Neural cell (in vitro differentiated cells): ENCODE measurements around the gene REL. TPM values are rescaled to one million over a fixed set of nuclear protein-coding genes. Genes with fewer than 3 reads are reported as not detected.

Source experiments
- H2AFZ ChIP-seq: fragments of 200-600, 300-800 bp; sonication (generic), shearing (Covaris generic); 2 replicates; pipeline ENCODE4 v1.6.0; 2014; ENCODE audit warnings: low read depth, mild to moderate bottlenecking, antibody characterized with exemption, low read length, moderate library complexity
- H3F3A ChIP-seq: fragments of 200-600 bp; shearing (Covaris generic); 2 replicates; pipeline ENCODE4 v1.6.1; 2016; ENCODE audit warnings: mild to moderate bottlenecking, moderate library complexity, mixed read lengths, antibody characterized with exemption, low read length; ENCODE audit not compliant: insufficient read depth, poor library complexity, severe bottlenecking
- H3K27ac ChIP-seq: fragments of 200-600, 300-800 bp; sonication (generic), shearing (Covaris generic); 2 replicates; pipeline ENCODE4 v1.5.1; 2014; ENCODE audit warnings: mild to moderate bottlenecking, low read length, moderate library complexity
- H3K27me3 ChIP-seq: fragments of 300-800, 200-600 bp; sonication (generic), shearing (Covaris generic); 2 replicates; pipeline ENCODE4 v1.6.0; 2014; ENCODE audit warnings: mild to moderate bottlenecking, low read depth, low read length, moderate library complexity; ENCODE audit not compliant: insufficient read depth
- H3K36me3 ChIP-seq: fragments of 300-800, 200-600 bp; sonication (generic), shearing (Covaris generic); 2 replicates; pipeline ENCODE4 v1.5.1; 2014; ENCODE audit warnings: mild to moderate bottlenecking, antibody characterized with exemption, low read length, moderate library complexity; ENCODE audit not compliant: insufficient read depth
- H3K4me2 ChIP-seq: fragments of 300-800, 200-600 bp; sonication (generic), shearing (Covaris generic); 2 replicates; pipeline ENCODE4 v1.6.0; 2014; ENCODE audit warnings: mild to moderate bottlenecking, low read length
- H3K4me3 ChIP-seq: fragments of 300-800, 200-600 bp; sonication (generic), shearing (Covaris generic); 2 replicates; pipeline ENCODE4 v1.5.1; 2014; ENCODE audit warnings: mild to moderate bottlenecking, low read length, moderate library complexity
- H3K79me2 ChIP-seq: fragments of 200-600 bp; shearing (Covaris generic); replicated peaks from 2 replicates; pipeline ENCODE4 v1.6.0; 2014; ENCODE audit warnings: mild to moderate bottlenecking, low read length, moderate library complexity; ENCODE audit not compliant: insufficient read depth
- H3K9ac ChIP-seq: fragments of 300-800, 200-600 bp; sonication (generic), shearing (Covaris generic); 2 replicates; pipeline ENCODE4 v1.6.1; 2016; ENCODE audit warnings: mild to moderate bottlenecking, low read length, mixed read lengths
- H3K9me2 ChIP-seq: fragments of 200-600 bp; shearing (Covaris generic); 2 replicates; pipeline ENCODE4 v1.6.1; 2016; ENCODE audit warnings: mild to moderate bottlenecking, low read length, mixed read lengths; ENCODE audit not compliant: insufficient read depth
- H3K9me3 ChIP-seq: fragments of 200-600, 300-800 bp; sonication (generic), shearing (Covaris generic); 2 replicates; pipeline ENCODE4 v1.6.1; 2016; ENCODE audit warnings: mild to moderate bottlenecking, mixed run types, low read length, moderate library complexity, mixed read lengths
- H4K20me1 ChIP-seq: fragments of 200-600 bp; shearing (Covaris generic); 2 replicates; pipeline ENCODE4 v1.6.1; 2016; ENCODE audit warnings: mild to moderate bottlenecking, mixed run types; ENCODE audit not compliant: insufficient read depth
- EP300 ChIP-seq: fragments of 450-650 bp; conservative IDR thresholded peaks from 2 replicates; pipeline ENCODE4 v1.6.1; 2014; ENCODE audit warnings: antibody characterized with exemption, mild to moderate bottlenecking, moderate library complexity; ENCODE audit not compliant: poor library complexity, severe bottlenecking
- EZH2 ChIP-seq: fragments of 200-600, 300-800 bp; shearing (Covaris generic), sonication (generic); IDR thresholded peaks from 2 replicates; pipeline ENCODE4 v1.6.1; 2014; ENCODE audit warnings: antibody characterized with exemption, low read length, borderline replicate concordance, mild to moderate bottlenecking; ENCODE audit not compliant: insufficient read depth, poor library complexity, severe bottlenecking
- MXI1 ChIP-seq: fragments of 450-650 bp; conservative IDR thresholded peaks from 2 replicates; pipeline ENCODE4 v1.6.1; 2014; ENCODE audit warnings: antibody characterized with exemption, mild to moderate bottlenecking; ENCODE audit not compliant: poor library complexity, severe bottlenecking
- POLR2AphosphoS5 ChIP-seq: IDR thresholded peaks from 2 replicates; pipeline ENCODE4 v1.6.1; 2012
- RAD21 ChIP-seq: fragments of 450-650 bp; conservative IDR thresholded peaks from 2 replicates; pipeline ENCODE4 v1.6.1; 2014; ENCODE audit warnings: antibody characterized with exemption, mild to moderate bottlenecking, moderate library complexity
- SMC3 ChIP-seq: fragments of 450-650 bp; conservative IDR thresholded peaks from 2 replicates; pipeline ENCODE4 v1.6.1; 2014; ENCODE audit warnings: antibody characterized with exemption, mild to moderate bottlenecking, moderate library complexity; ENCODE audit not compliant: poor library complexity
- TAF1 ChIP-seq: IDR thresholded peaks from 2 replicates; pipeline ENCODE4 v1.6.1; 2012; ENCODE audit warnings: low read depth
- polyA plus RNA-seq: library from polyadenylated mRNA; depleted of rRNA; stranded (reverse); fragments of >200 nt; gene quantifications from 2 replicates; pipeline ENCODE4 v1.2.3, GENCODE V29; 2014
- small RNA-seq, 3 experiments: library from RNA; depleted of rRNA; stranded (forward); fragments of <200 nt; gene quantifications; one replicate each; pipeline ENCODE3, GENCODE V24; 2012
- TF ChIP-seq, protein P1 (sequence below): fragments of 450-650 bp; IDR thresholded peaks from 2 replicates; pipeline ENCODE4 v1.5.1; 2014; ENCODE audit warnings: antibody characterized with exemption, mild to moderate bottlenecking, moderate library complexity; ENCODE audit not compliant: poor library complexity, severe bottlenecking
- TF ChIP-seq, protein P2 (sequence below): IDR thresholded peaks from 2 replicates; pipeline ENCODE4 v1.6.1; 2012; ENCODE audit warnings: borderline replicate concordance

The REL gene
- polyA plus RNA-seq, 1 donor from 2014 or later = 1.9 TPM

DNA sequence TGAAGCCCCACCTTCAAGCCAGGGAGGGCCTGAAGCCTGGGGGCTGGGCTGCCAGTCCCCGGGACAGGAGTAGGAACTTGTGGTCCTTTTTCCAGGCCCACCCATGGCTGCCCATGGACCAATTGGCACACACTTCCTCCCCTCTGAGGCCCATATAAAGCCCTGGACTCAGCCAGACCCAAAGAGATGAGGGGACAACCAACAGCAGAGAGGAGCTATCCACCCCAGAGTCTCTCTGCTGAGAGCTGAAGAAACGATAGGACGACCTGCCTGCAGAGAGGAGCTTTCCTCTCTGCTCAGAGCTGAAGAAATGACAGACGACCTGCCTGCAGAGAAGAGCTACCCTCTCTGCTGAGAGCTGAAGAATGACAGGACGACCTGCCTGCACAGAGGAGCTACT lies 92.3 kb downstream of the REL start:
- Histone ChIP-seq H4K20me1 (no peaks in the 10 kb centered on the region), H3K4me3 (no peak overlapping the region), H3K4me2 (no peak overlapping the region), H3K27ac (no peak overlapping the region), H3K9me3 (no peaks in the 10 kb centered on the region), H3K36me3 (no peaks in the 10 kb centered on the region), H2AFZ (no peak overlapping the region), H3K79me2 (no peaks in the 10 kb centered on the region), H3F3A (no peaks in the 10 kb centered on the region), H3K27me3 (no peaks in the 10 kb centered on the region), H3K9me2 (no peaks in the 10 kb centered on the region), H3K9ac (no peak overlapping the region)
- TF ChIP-seq, protein P1, sequence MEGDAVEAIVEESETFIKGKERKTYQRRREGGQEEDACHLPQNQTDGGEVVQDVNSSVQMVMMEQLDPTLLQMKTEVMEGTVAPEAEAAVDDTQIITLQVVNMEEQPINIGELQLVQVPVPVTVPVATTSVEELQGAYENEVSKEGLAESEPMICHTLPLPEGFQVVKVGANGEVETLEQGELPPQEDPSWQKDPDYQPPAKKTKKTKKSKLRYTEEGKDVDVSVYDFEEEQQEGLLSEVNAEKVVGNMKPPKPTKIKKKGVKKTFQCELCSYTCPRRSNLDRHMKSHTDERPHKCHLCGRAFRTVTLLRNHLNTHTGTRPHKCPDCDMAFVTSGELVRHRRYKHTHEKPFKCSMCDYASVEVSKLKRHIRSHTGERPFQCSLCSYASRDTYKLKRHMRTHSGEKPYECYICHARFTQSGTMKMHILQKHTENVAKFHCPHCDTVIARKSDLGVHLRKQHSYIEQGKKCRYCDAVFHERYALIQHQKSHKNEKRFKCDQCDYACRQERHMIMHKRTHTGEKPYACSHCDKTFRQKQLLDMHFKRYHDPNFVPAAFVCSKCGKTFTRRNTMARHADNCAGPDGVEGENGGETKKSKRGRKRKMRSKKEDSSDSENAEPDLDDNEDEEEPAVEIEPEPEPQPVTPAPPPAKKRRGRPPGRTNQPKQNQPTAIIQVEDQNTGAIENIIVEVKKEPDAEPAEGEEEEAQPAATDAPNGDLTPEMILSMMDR = no peak
- TF ChIP-seq EZH2 (no peak), MXI1 (no peak), TAF1 (no peak), RAD21 (no peak), POLR2AphosphoS5 (no peak), SMC3 (no peak), EP300 (no peak)
- TF ChIP-seq, protein P2, sequence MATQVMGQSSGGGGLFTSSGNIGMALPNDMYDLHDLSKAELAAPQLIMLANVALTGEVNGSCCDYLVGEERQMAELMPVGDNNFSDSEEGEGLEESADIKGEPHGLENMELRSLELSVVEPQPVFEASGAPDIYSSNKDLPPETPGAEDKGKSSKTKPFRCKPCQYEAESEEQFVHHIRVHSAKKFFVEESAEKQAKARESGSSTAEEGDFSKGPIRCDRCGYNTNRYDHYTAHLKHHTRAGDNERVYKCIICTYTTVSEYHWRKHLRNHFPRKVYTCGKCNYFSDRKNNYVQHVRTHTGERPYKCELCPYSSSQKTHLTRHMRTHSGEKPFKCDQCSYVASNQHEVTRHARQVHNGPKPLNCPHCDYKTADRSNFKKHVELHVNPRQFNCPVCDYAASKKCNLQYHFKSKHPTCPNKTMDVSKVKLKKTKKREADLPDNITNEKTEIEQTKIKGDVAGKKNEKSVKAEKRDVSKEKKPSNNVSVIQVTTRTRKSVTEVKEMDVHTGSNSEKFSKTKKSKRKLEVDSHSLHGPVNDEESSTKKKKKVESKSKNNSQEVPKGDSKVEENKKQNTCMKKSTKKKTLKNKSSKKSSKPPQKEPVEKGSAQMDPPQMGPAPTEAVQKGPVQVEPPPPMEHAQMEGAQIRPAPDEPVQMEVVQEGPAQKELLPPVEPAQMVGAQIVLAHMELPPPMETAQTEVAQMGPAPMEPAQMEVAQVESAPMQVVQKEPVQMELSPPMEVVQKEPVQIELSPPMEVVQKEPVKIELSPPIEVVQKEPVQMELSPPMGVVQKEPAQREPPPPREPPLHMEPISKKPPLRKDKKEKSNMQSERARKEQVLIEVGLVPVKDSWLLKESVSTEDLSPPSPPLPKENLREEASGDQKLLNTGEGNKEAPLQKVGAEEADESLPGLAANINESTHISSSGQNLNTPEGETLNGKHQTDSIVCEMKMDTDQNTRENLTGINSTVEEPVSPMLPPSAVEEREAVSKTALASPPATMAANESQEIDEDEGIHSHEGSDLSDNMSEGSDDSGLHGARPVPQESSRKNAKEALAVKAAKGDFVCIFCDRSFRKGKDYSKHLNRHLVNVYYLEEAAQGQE = no peak

DNA sequence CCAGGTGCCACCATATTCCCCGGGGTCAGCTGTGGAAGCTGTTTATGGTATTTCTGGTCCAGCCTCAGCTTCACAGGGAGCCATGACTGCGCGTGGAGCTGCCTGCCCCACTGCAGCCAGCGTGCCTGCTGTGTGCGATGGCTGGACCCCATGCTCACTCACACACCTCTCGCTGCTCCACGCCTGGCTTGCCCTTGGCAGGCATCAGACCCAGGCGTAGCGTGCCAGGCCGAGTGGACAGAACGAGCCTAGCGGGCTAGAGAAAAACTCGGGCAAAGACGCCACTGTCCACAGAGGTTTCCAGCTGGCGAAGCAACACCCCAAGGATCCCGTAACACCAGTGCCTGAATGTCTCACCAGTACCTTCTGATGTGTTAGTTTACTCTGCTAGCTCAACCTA lies 93.3 kb downstream of the REL start:
- Histone ChIP-seq H3K4me3 (no peak overlapping the region), H4K20me1 (no peaks in the 10 kb centered on the region), H2AFZ (no peak overlapping the region), H3K9me2 (no peaks in the 10 kb centered on the region), H3K27ac (no peak overlapping the region), H3K36me3 (no peaks in the 10 kb centered on the region), H3K4me2 (no peak overlapping the region), H3K79me2 (no peaks in the 10 kb centered on the region), H3F3A (no peaks in the 10 kb centered on the region), H3K9ac (no peak overlapping the region), H3K9me3 (no peaks in the 10 kb centered on the region), H3K27me3 (no peaks in the 10 kb centered on the region)
- no peak for TF ChIP-seq POLR2AphosphoS5
- TF ChIP-seq EP300 = no peak
- TF ChIP-seq SMC3 = no peak

Small RNAs within 50 kb of the gene (small RNA-seq; reads per million reads assigned to genes)
- gene RN7SL632P (0 to 0.16 (median 0.03) reads per million in 3 experiments), gene RNU4-51P (0 to 0.08 (median 0) reads per million in 3 experiments)

Other genes starting within 250 kb of the REL start
- gene PAPOLG, start 125.3 kb upstream of the REL start, polyA plus RNA-seq = 26.5 and 31.2 TPM in 2 replicates
- gene PEX13, start 136.1 kb downstream of the REL start, polyA plus RNA-seq = 91.3 and 95.6 TPM in 2 replicates
- gene PUS10, start 136.7 kb downstream of the REL start, polyA plus RNA-seq = 3.5 and 3.7 TPM in 2 replicates
- 54.0 and 77.1 TPM in 2 replicates for gene SANBR, start 184.3 kb downstream of the REL start, polyA plus RNA-seq